ENCODE data around the gene GRP. TPM values are rescaled to one million over a fixed set of nuclear protein-coding genes. Genes with fewer than 3 reads are reported as not detected.

The GRP gene
- total RNA-seq, 1 experiment from 2014 or later, result not detected

DNA sequence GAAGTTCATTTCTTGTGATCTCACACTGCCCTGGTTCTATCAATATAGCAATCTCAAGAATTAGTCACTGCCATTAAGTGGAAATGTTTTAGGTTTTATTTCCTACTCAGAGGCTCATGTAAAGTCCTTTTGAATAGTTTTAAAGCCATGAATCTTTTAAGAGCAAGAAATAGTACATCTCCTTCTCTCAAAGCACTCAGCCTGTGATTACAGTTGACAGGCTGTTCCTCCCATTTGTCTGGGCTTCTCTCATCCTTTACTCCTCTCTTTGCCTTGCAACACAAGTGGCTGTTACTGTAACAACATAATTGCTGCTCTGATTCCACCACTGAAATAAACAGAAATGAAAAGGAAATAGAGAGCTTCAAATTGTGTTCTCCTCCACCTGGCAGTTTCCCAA lies 18.4 kb downstream of the GRP start:
- Histone ChIP-seq H3K4ac (ENCODE audit: low read depth, low read length) (no peak overlapping the region), H4K5ac (ENCODE audit: insufficient read length, low read depth, low read length) (no peak overlapping the region), H4K20me1 (ENCODE audit: control insufficient read depth, insufficient read depth, insufficient read length) (no peaks in the 10 kb centered on the region), H3K9ac (ENCODE audit: extremely low read depth, insufficient read length, low read length) (no peak overlapping the region), H3K18ac (ENCODE audit: insufficient read length, low read depth, low read length) (no peak overlapping the region), H3K23me2 (ENCODE audit: insufficient read length, low read depth, low read length, poor library complexity, severe bottlenecking) (no peaks in the 10 kb centered on the region), H3K79me1 (ENCODE audit: insufficient read depth, low read depth, low read length, poor library complexity, severe bottlenecking) (no peaks in the 10 kb centered on the region), H3T11ph (ENCODE audit: low read length) (no peak overlapping the region), H3K14ac (ENCODE audit: insufficient read depth, low read length) (no peak overlapping the region), H3K4me1 (ENCODE audit: insufficient read depth, low read length) (no peaks in the 10 kb centered on the region), H2BK5ac (ENCODE audit: insufficient read length, low read length) (no peak overlapping the region), H2BK12ac (ENCODE audit: insufficient read length, low read depth, low read length) (no peak overlapping the region), H2BK20ac (ENCODE audit: low read depth, low read length, poor library complexity, severe bottlenecking) (no peak overlapping the region), H2BK120ac (ENCODE audit: low read depth, low read length, poor library complexity, severe bottlenecking) (no peak overlapping the region), H3K4me2 (ENCODE audit: insufficient read depth, insufficient read length, low read length) (no peak overlapping the region), H3K79me2 (ENCODE audit: insufficient read depth, low read length) (no peaks in the 10 kb centered on the region), H4K91ac (ENCODE audit: insufficient read length, low read depth, low read length) (no peak overlapping the region), H2BK15ac (ENCODE audit: low read depth, low read length) (no peak overlapping the region), H3K9me3 (ENCODE audit: control insufficient read depth, low read depth, low read length) (no peaks in the 10 kb centered on the region), H2AFZ (ENCODE audit: low read length) (no peak overlapping the region), H3K56ac (ENCODE audit: insufficient read length, low read depth, low read length) (no peak overlapping the region), H4K8ac (replicated peaks; ENCODE audit: insufficient read length, low read depth, low read length) (no peak overlapping the region), H3K27me3 (ENCODE audit: insufficient read depth, low read length) (no peaks in the 10 kb centered on the region), H3K23ac (ENCODE audit: insufficient read length, low read depth, low read length) (no peak overlapping the region), H2AK5ac (ENCODE audit: insufficient read length, low read length) (no peak overlapping the region), H3K27ac (ENCODE audit: insufficient read length, low read depth, low read length) (no peak overlapping the region)
- TF ChIP-seq, protein P1, sequence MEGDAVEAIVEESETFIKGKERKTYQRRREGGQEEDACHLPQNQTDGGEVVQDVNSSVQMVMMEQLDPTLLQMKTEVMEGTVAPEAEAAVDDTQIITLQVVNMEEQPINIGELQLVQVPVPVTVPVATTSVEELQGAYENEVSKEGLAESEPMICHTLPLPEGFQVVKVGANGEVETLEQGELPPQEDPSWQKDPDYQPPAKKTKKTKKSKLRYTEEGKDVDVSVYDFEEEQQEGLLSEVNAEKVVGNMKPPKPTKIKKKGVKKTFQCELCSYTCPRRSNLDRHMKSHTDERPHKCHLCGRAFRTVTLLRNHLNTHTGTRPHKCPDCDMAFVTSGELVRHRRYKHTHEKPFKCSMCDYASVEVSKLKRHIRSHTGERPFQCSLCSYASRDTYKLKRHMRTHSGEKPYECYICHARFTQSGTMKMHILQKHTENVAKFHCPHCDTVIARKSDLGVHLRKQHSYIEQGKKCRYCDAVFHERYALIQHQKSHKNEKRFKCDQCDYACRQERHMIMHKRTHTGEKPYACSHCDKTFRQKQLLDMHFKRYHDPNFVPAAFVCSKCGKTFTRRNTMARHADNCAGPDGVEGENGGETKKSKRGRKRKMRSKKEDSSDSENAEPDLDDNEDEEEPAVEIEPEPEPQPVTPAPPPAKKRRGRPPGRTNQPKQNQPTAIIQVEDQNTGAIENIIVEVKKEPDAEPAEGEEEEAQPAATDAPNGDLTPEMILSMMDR (conservative IDR thresholded peaks at IDR 0.05), result no peak
- no peak for DNase-seq
- H3K4me3 Mint-ChIP-seq, result no peak overlapping the region
- peaks cover 2 to 4% of the 10 kb centered on the region in 2 experiments; a peak in 3 of 5 replicates for H3K9me3 Mint-ChIP-seq
- peaks cover 15% of the 10 kb centered on the region for H3K27me3 Mint-ChIP-seq (ENCODE audit: low read depth)
- no peaks in the 10 kb centered on the region for H3K4me1 Mint-ChIP-seq
- H3K27ac Mint-ChIP-seq, result no peak overlapping the region; a peak in 1 of 7 replicates
- no peaks in the 10 kb centered on the region for H3K36me3 Mint-ChIP-seq (ENCODE audit: insufficient read depth in 1 of 3, low read depth in 3 of 3)

Data from H9 (cell line).